A673 (cell line): Measurements from ENCODE around the gene CDC73.

ENCODE experiments used
- EZH2 ChIP-seq: fragments of 200-600 bp; sonication (generic); IDR thresholded peaks from 2 replicates; pipeline ENCODE4 v1.6.1; 2017; ENCODE audit warnings: borderline replicate concordance, low read depth, mild to moderate bottlenecking, mixed read lengths, antibody characterized with exemption, low read length; ENCODE audit not compliant: poor library complexity, severe bottlenecking
- TF ChIP-seq, protein P1 (sequence below): fragments of 300-800, 200-600 bp; sonication (generic); conservative IDR thresholded peaks from 2 replicates; pipeline ENCODE4 v1.5.1; 2017; ENCODE audit warnings: low read depth, mild to moderate bottlenecking, antibody characterized with exemption, low read length, moderate library complexity, mixed read lengths

DNA sequence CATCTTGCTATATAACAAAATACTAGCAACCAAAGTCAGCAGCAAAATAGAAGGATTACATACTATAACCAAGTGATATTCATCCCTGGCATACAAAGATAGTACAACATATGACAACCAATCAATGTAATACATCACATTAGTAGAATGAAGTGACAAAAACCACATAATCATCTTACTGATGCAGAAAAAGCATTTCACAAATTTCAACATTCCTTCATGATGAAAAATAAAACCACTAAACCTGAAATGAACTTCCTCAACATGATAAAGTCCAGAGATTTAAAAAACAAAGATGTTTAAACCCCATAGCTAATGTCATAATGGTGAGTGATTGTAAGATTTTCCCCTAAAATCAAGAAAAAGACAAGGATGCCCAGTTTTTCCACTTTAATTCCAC lies 43.8 kb upstream of the CDC73 start:
- TF ChIP-seq, protein P1, sequence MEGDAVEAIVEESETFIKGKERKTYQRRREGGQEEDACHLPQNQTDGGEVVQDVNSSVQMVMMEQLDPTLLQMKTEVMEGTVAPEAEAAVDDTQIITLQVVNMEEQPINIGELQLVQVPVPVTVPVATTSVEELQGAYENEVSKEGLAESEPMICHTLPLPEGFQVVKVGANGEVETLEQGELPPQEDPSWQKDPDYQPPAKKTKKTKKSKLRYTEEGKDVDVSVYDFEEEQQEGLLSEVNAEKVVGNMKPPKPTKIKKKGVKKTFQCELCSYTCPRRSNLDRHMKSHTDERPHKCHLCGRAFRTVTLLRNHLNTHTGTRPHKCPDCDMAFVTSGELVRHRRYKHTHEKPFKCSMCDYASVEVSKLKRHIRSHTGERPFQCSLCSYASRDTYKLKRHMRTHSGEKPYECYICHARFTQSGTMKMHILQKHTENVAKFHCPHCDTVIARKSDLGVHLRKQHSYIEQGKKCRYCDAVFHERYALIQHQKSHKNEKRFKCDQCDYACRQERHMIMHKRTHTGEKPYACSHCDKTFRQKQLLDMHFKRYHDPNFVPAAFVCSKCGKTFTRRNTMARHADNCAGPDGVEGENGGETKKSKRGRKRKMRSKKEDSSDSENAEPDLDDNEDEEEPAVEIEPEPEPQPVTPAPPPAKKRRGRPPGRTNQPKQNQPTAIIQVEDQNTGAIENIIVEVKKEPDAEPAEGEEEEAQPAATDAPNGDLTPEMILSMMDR = no peak
- no peak for TF ChIP-seq EZH2
